C4-2B (cell line): ENCODE results near the gene PTPRR.

Experiments used
- CTCF ChIP-seq: fragments of 450-650 bp; conservative IDR thresholded peaks from 2 replicates; pipeline ENCODE4 v1.5.1; 2017; ENCODE audit warnings: mild to moderate bottlenecking
- ZFX ChIP-seq: fragments of 450-650 bp; IDR thresholded peaks from 2 replicates; pipeline ENCODE4 v1.6.1; 2017

- TF ChIP-seq CTCF = no peak
- TF ChIP-seq ZFX = no peak
These were observed 29.4 kb downstream of the PTPRR start for GRCh38 chr12:70890895-70891832.
